IMR-90 (cell line): Measurements from ENCODE around the gene ENKUR.

Source experiments
- FOS ChIP-seq: fragments of 150-350 bp; IDR thresholded peaks from 2 replicates; pipeline ENCODE4 v1.6.1; 2016; ENCODE audit warnings: low read depth, low read length
- MAZ ChIP-seq: IDR thresholded peaks from 2 replicates; pipeline ENCODE4 v1.6.1; 2012; ENCODE audit warnings: low read depth, mild to moderate bottlenecking, low read length, improper control_type of control experiment, moderate library complexity, borderline replicate concordance
- POLR2A ChIP-seq: IDR thresholded peaks from 2 replicates; pipeline ENCODE4 v1.6.1; 2012; ENCODE audit warnings: mild to moderate bottlenecking, low read depth, low read length
- RAD21 ChIP-seq: IDR thresholded peaks from 2 replicates; pipeline ENCODE4 v1.6.1; 2012; ENCODE audit warnings: low read length, improper control_type of control experiment
- RFX5 ChIP-seq: IDR thresholded peaks from 2 replicates; pipeline ENCODE4 v1.8.0; 2012; ENCODE audit warnings: low read depth, mild to moderate bottlenecking, low read length, moderate library complexity
- SMC3 ChIP-seq: fragments of 150-350 bp; IDR thresholded peaks from 2 replicates; pipeline ENCODE4 v1.6.1; 2016; ENCODE audit warnings: low read depth, mild to moderate bottlenecking, antibody characterized with exemption, low read length, moderate library complexity
- TF ChIP-seq, protein P1 (sequence below): conservative IDR thresholded peaks from 2 replicates; pipeline ENCODE4 v1.5.1; 2012; ENCODE audit warnings: mild to moderate bottlenecking, low read depth, low read length, improper control_type of control experiment

DNA sequence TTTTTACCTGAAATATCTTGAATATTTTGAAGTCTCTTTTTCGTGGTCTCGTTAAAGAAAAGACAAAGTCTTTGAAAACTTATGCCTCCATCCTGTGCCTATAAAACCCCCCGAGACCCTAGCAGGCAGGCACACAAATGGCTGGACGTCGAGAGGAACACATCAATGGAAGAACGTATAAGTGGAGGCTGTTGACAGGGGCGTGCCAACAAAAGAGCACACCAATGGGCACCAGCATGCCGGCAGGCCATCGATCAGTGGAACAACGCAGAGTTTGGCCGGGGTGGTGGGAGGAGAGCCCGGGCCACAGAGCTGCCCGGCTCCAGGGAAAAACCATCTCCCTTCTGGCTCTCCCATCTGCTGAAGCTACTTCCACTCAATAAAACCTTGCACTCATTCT, 24.7 kb downstream of the ENKUR start:
- TF ChIP-seq, protein P1, sequence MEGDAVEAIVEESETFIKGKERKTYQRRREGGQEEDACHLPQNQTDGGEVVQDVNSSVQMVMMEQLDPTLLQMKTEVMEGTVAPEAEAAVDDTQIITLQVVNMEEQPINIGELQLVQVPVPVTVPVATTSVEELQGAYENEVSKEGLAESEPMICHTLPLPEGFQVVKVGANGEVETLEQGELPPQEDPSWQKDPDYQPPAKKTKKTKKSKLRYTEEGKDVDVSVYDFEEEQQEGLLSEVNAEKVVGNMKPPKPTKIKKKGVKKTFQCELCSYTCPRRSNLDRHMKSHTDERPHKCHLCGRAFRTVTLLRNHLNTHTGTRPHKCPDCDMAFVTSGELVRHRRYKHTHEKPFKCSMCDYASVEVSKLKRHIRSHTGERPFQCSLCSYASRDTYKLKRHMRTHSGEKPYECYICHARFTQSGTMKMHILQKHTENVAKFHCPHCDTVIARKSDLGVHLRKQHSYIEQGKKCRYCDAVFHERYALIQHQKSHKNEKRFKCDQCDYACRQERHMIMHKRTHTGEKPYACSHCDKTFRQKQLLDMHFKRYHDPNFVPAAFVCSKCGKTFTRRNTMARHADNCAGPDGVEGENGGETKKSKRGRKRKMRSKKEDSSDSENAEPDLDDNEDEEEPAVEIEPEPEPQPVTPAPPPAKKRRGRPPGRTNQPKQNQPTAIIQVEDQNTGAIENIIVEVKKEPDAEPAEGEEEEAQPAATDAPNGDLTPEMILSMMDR, result no peak
- TF ChIP-seq POLR2A (no peak), FOS (no peak), RFX5 (no peak), MAZ (no peak), SMC3 (no peak), RAD21 (no peak)
